AG04450 (cell line): Measurements from ENCODE around the gene EDIL3. TPM values are rescaled to one million over a fixed set of nuclear protein-coding genes. Genes with fewer than 3 reads are reported as not detected.
A peak's percentile ranks its signal among the peaks of the same experiment; 100 is the strongest.

Experiments used
- CTCF ChIA-PET: fragments of 300-600, 350-600 bp; formaldehyde crosslinking; extraction: SDS; loops from one replicate; lab custom pipeline; 2022; ENCODE audit warnings: antibody characterized with exemption, inconsistent platforms; lab: Charles Lee
- POLR2A ChIA-PET: fragments of 350-600 bp; formaldehyde crosslinking; extraction: SDS; loops from one replicate; lab custom pipeline; 2021; ENCODE audit warnings: antibody characterized with exemption, inconsistent platforms; lab: Yijun Ruan, JAX
- DNase-seq: peaks from one replicate; pipeline ENCODE4 v3.0.0-alpha.2; 2011; ENCODE audit warnings: low read depth, low spot score
- H3K27ac ChIP-seq: one replicate; pipeline ENCODE4 v1.5.1; 2012; ENCODE audit warnings: low read depth, low read length, control low read depth
- H3K27me3 ChIP-seq: one replicate; pipeline ENCODE4 v1.6.0; 2012; ENCODE audit warnings: low read length; ENCODE audit not compliant: control insufficient read depth, insufficient read depth
- H3K4me3 ChIP-seq: 2 replicates; pipeline ENCODE4 v1.5.1; 2011; ENCODE audit warnings: mild to moderate bottlenecking, low read depth, low read length, control low read depth
- H3K9me3 ChIP-seq: 2 replicates; pipeline ENCODE4 v1.5.1; 2012; ENCODE audit warnings: low read length; ENCODE audit not compliant: control insufficient read depth, insufficient read depth
- polyA plus RNA-seq: library from polyadenylated mRNA; depleted of rRNA; stranded (reverse); fragments of >200 nt; gene quantifications from 2 replicates; pipeline ENCODE4 v1.2.3, GENCODE V29; 2011
- TF ChIP-seq, protein P1 (sequence below): IDR thresholded peaks from 2 replicates; pipeline ENCODE4 v1.5.1; 2011; ENCODE audit warnings: low read depth, low read length, control low read depth, inconsistent platforms

EDIL3 gene
- polyA plus RNA-seq, 1 experiment = 61.9 TPM

DNA sequence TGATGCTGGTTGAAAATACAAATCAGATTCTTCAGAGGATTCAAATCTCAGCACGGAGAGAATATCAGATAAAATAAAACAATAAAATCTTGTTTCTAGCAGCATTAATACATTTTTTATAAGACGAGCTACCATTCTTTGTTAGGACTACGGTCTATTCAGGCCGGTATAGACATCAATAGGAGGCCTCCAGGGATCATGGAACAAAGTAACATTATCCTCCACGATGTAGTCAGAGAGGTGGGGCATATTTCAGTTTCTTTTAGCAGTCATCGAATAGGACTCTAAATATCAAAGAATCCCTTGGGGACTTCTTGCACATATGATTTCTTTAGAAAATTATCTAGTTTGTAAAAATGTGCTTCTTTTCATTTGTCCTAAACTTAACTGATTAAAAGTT is 438.2 kb downstream of the EDIL3 start:
- TF ChIP-seq, protein P1, sequence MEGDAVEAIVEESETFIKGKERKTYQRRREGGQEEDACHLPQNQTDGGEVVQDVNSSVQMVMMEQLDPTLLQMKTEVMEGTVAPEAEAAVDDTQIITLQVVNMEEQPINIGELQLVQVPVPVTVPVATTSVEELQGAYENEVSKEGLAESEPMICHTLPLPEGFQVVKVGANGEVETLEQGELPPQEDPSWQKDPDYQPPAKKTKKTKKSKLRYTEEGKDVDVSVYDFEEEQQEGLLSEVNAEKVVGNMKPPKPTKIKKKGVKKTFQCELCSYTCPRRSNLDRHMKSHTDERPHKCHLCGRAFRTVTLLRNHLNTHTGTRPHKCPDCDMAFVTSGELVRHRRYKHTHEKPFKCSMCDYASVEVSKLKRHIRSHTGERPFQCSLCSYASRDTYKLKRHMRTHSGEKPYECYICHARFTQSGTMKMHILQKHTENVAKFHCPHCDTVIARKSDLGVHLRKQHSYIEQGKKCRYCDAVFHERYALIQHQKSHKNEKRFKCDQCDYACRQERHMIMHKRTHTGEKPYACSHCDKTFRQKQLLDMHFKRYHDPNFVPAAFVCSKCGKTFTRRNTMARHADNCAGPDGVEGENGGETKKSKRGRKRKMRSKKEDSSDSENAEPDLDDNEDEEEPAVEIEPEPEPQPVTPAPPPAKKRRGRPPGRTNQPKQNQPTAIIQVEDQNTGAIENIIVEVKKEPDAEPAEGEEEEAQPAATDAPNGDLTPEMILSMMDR = no peak
- ChIA-PET CTCF (interaction anchor here (1.1 to 4.3 kb wide), 2 partner anchors 19 to 505 kb away, joined by 3 to 20 read pairs; no protein-coding TSS in a partner anchor), POLR2A (no interaction called here)
- Histone ChIP-seq H3K27ac (no peak overlapping the region), H3K4me3 (no peak overlapping the region), H3K9me3 (no peaks in the 10 kb centered on the region), H3K27me3 (no peaks in the 10 kb centered on the region)
- DNase-seq = no peak

DNA sequence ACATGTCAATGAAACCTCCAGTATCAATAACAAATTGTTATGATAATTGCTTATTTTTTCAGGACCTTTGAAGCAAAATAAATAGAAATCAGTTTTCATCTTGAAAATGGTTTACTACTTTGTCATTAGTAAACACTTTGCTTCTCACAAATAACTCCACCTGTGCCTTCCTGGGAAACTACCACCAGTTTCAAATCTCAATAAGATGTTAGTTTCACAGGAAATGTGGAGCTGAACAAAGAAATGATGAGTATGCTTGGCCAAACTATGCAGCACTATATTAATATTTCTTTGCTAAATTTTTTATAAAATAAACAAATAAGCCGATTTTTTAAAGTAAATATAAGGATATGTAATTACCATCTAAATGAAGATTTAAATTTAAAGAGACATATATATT is 442.5 kb downstream of the EDIL3 start:
- no peak overlapping the region for H3K4me3 ChIP-seq
- ChIA-PET CTCF (interaction anchor here (1.4 to 2.0 kb wide), 2 partner anchors 13 to 15 kb away, joined by 3 to 8 read pairs; no protein-coding TSS in a partner anchor), POLR2A (no interaction called here)
- no peak overlapping the region for H3K27ac ChIP-seq
- TF ChIP-seq, protein P1 = no peak
- H3K9me3 ChIP-seq = no peaks in the 10 kb centered on the region
- no peaks in the 10 kb centered on the region for H3K27me3 ChIP-seq
- no peak for DNase-seq

DNA sequence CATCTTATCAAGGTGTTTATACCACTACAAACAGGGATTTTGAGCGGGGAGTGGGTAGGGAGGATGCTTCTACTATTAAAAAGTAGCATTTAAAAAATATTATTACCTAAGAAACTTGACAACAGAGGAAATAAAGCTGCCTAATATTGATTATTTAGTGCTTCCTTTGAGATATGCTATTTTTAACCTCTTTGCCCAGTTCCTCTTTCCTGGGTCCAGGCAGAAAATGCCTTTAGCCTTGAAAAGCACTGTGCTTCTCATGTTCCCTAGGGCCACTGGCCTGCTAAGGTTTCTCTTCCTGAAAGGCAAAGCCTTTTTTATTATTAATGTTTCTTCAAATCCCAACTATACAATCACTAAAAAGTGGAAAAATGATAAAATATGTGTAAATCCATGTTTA is 446.8 kb downstream of the EDIL3 start:
- DNase-seq = no peak
- TF ChIP-seq, protein P1 = no peak
- CTCF ChIA-PET = interaction anchor here (1.0 kb wide), 1 partner anchor 11 kb away, joined by 4 read pairs; no protein-coding TSS in a partner anchor
- no peak overlapping the region for H3K4me3 ChIP-seq
- POLR2A ChIA-PET = no interaction called here
- H3K27ac ChIP-seq = no peak overlapping the region
- H3K9me3 ChIP-seq = no peaks in the 10 kb centered on the region
- no peaks in the 10 kb centered on the region for H3K27me3 ChIP-seq

DNA sequence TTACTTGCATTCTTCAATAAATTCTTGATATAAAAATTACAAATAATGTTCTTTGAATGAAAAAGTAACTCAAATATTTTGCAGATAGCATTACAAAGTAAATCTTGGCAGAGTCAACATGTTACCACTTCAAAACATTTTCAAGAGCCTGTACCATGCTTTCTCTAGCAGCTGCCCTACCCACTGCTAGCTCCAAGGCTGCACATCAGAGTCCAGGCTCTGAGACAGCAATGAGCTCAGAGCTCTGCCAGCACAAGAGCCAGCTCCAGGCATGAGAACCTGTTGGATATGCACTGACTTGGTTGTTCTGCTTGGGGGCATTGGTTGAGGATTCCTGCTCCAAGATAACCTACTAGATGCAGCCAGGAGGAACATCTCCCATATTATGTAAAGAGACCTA is 452.7 kb downstream of the EDIL3 start:
- DNase-seq = no peak
- CTCF ChIA-PET = interaction anchor here (1.0 kb wide), 1 partner anchor 157 kb away, joined by 3 read pairs; no protein-coding TSS in a partner anchor
- H3K9me3 ChIP-seq = no peaks in the 10 kb centered on the region
- TF ChIP-seq, protein P1 = no peak
- H3K27me3 ChIP-seq = no peaks in the 10 kb centered on the region
- no peak overlapping the region for H3K27ac ChIP-seq
- POLR2A ChIA-PET = no interaction called here
- H3K4me3 ChIP-seq = no peak overlapping the region

DNA sequence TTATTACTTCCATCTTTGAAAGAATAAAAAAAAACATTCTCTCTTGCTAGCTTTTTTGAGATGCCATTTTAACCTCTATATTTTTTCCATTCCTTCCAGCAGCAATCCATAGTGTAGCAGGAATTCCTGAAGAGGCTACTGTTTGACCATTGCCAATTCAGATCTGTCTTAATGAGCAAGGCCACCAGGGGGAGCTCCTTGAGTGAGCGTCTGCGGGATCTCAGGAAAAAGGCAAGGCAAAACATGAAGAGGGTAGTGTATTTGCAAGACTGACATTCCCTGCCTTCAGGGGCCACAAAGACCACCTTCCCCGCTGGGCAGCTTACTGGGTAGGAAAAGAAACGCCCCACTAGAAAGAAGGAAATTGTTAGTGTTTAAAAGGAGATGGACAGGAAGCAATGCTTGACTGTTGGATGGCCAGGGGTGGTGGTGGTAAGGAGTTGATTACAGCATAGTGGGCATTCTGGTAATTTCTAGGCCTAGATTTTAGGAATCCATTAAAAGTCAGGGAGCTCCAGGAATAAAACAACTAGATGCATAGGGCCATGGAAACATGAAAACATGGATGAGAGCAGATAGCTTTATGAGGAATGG is 457.4 kb downstream of the EDIL3 start:
- CTCF ChIA-PET = interaction anchor here (0.6 to 5.3 kb wide), 49 partner anchors 9 to 1551 kb away, joined by 3 to 47 read pairs (median 5); partner anchors contain the start of gene EDIL3
- TF ChIP-seq, protein P1 = peak; percentile 77
- Histone ChIP-seq H3K9me3 (no peaks in the 10 kb centered on the region), H3K27ac (no peak overlapping the region), H3K27me3 (no peaks in the 10 kb centered on the region), H3K4me3 (no peak overlapping the region)
- POLR2A ChIA-PET = no interaction called here
- no peak for DNase-seq
